Chondrocyte (in vitro differentiated cells): Measurements from ENCODE around the gene FBXO2. TPM values are rescaled to one million over a fixed set of nuclear protein-coding genes. Genes with fewer than 3 reads are reported as not detected.

Experiments used
- DNase-seq: peaks from one replicate; pipeline ENCODE4 v3.0.0; 2021; ENCODE audit warnings: mixed read lengths, low spot score
- H3K27ac Mint-ChIP-seq: one replicate; pipeline ENCODE4 v1.8.0; 2021; ENCODE audit warnings: mild to moderate bottlenecking, moderate library complexity, mixed read lengths; ENCODE audit not compliant: unreplicated experiment
- H3K27me3 Mint-ChIP-seq: 2 replicates; pipeline ENCODE4 v1.8.0; 2021; ENCODE audit warnings: low read depth, mixed read lengths
- H3K36me3 Mint-ChIP-seq: 2 replicates; pipeline ENCODE4 v1.8.0; 2021; ENCODE audit warnings: low read depth, mixed read lengths
- H3K4me1 Mint-ChIP-seq: 2 replicates; pipeline ENCODE4 v1.8.0; 2021; ENCODE audit warnings: low read depth, mild to moderate bottlenecking, mixed read lengths
- H3K4me3 Mint-ChIP-seq: one replicate; pipeline ENCODE4 v1.8.0; 2021; ENCODE audit warnings: mild to moderate bottlenecking, moderate library complexity, mixed read lengths; ENCODE audit not compliant: unreplicated experiment
- H3K9me3 Mint-ChIP-seq: 2 replicates; pipeline ENCODE4 v1.8.0; 2021; ENCODE audit warnings: low read depth, mixed read lengths
- total RNA-seq: library from RNA; stranded (reverse); gene quantifications from 3 replicates; pipeline ENCODE4 v1.2.1, GENCODE V29; 2021
- TF ChIP-seq, protein P1 (sequence below): fragments of 200-600 bp; sonication (generic); IDR thresholded peaks from 2 replicates; pipeline ENCODE4 v1.5.0; 2021; ENCODE audit warnings: antibody characterized with exemption, mild to moderate bottlenecking, moderate library complexity

FBXO2 gene
- total RNA-seq, 1 donor from 2014 or later, result 1.6 TPM

DNA sequence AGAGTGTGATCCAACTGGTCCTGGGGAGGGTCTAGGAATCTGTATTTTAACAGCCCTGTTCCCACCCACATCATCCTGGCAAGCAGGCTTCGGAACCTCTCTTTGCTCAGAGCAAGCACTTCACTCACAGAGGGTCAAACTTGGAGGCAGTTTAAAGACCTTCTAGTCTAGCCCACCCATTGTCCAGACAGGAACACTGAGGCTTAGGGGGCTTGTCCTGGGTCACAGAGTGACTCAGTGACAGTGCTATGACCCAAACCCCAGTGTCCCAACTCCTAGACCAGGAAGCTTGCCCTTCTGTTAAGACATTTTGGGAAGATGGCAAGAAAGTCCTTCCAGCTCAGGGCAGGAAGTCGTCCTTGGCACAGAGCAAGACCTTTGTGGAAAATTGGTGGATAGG lies 36.5 kb downstream of the FBXO2 start:
- no peaks in the 10 kb centered on the region for H3K9me3 Mint-ChIP-seq
- H3K4me1 Mint-ChIP-seq, result no peaks in the 10 kb centered on the region
- H3K36me3 Mint-ChIP-seq, result no peaks in the 10 kb centered on the region
- DNase-seq, result no peak
- peaks cover 61% of the 10 kb centered on the region for H3K27me3 Mint-ChIP-seq
- no peak overlapping the region for H3K27ac Mint-ChIP-seq
- TF ChIP-seq, protein P1, sequence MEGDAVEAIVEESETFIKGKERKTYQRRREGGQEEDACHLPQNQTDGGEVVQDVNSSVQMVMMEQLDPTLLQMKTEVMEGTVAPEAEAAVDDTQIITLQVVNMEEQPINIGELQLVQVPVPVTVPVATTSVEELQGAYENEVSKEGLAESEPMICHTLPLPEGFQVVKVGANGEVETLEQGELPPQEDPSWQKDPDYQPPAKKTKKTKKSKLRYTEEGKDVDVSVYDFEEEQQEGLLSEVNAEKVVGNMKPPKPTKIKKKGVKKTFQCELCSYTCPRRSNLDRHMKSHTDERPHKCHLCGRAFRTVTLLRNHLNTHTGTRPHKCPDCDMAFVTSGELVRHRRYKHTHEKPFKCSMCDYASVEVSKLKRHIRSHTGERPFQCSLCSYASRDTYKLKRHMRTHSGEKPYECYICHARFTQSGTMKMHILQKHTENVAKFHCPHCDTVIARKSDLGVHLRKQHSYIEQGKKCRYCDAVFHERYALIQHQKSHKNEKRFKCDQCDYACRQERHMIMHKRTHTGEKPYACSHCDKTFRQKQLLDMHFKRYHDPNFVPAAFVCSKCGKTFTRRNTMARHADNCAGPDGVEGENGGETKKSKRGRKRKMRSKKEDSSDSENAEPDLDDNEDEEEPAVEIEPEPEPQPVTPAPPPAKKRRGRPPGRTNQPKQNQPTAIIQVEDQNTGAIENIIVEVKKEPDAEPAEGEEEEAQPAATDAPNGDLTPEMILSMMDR, result no peak
- no peak overlapping the region for H3K4me3 Mint-ChIP-seq

DNA sequence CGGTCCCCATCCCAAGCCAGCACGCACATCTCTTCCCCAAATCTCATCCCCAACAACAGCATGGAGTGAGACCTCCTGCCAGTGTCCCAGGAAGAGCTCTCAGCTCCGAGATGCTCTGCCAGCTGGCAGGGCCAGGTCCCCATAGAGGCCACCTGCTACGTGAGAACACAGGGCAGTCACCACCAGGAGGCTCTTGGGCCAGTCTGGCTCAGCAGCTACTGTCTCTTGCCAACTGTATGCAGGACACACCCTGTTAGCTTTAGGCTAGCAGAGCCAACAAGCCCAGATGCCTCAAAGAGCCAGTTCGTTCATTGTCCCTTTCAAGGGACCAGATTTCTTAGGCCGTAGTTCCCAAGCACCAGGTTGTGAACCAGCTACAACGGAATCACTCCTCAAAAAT lies 36.9 kb downstream of the FBXO2 start:
- TF ChIP-seq, protein P1, result no peak
- Mint-ChIP-seq H3K27me3 (peaks cover 63% of the 10 kb centered on the region), H3K36me3 (no peaks in the 10 kb centered on the region), H3K4me1 (no peaks in the 10 kb centered on the region), H3K9me3 (no peaks in the 10 kb centered on the region), H3K4me3 (no peak overlapping the region), H3K27ac (no peak overlapping the region)
- no peak for DNase-seq

DNA sequence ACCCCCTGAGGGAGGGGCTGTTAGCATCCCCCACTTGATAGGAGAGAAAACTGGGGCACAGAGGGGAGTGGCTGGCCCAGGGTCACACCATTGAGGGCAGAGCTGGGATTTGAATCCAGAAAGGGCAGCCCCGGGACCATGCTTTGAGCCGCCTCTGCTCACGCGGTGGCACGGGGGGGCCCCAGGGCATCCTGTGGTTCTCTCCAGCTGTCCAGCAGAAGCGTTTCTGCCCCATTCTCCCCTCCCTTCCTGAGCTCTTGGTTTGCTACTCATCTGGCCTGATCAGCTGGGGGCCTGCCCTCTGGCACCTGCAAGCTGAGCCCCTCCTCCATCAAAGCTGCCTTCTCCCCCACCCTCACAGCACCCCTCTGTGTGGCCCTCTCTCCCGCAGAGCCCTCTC lies 37.5 kb downstream of the FBXO2 start:
- DNase-seq, result no peak
- Mint-ChIP-seq H3K36me3 (no peaks in the 10 kb centered on the region), H3K4me1 (no peaks in the 10 kb centered on the region), H3K27ac (no peak overlapping the region), H3K27me3 (peaks cover 61% of the 10 kb centered on the region), H3K9me3 (no peaks in the 10 kb centered on the region), H3K4me3 (no peak overlapping the region)
- TF ChIP-seq, protein P1, result no peak

DNA sequence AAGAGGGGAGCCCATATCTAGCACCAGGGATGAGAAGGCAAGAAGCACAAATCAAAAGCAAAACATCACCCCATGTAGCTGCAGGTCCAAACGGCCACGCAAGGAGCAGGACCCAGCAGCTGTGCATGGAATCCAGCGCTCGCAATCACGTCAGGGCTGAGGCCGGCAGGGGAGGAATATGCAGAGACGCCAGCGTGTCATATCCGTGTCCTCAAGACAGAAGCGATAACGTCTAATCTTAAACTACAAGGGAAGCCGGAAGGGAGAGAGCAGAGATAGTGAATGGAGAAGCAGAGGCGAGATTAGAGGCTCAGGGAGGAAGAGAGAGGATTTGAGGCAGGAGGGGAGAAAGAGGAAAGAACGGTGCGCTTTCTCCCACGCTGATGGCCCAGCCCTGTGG lies 39.1 kb downstream of the FBXO2 start:
- Mint-ChIP-seq H3K9me3 (no peaks in the 10 kb centered on the region), H3K4me1 (no peaks in the 10 kb centered on the region), H3K27ac (no peak overlapping the region), H3K27me3 (peaks cover 58% of the 10 kb centered on the region), H3K4me3 (no peak overlapping the region), H3K36me3 (no peaks in the 10 kb centered on the region)
- no peak for DNase-seq
- TF ChIP-seq, protein P1, result no peak

DNA sequence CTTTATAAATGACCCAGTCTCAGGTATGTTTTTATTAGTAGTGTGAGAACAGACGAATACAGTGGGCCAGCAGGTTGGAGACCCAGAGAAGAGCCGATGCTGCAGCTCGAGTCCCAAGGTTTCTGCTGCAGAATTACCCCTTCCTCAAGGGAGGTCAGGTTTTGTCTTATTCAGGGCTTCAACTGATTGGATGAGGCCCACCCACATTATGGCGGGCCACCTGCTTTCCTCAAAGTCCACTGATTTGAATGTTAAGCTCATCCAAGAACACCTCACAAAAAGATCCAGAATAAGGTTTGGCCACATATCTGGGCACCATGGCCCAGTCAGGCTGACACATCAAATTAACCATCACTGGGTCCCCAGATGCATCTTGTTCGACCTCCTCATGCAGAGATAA lies 40.9 kb downstream of the FBXO2 start:
- TF ChIP-seq, protein P1, result no peak
- Mint-ChIP-seq H3K27me3 (peaks cover 53% of the 10 kb centered on the region), H3K36me3 (no peaks in the 10 kb centered on the region), H3K4me1 (no peaks in the 10 kb centered on the region), H3K27ac (no peak overlapping the region), H3K4me3 (no peak overlapping the region), H3K9me3 (no peaks in the 10 kb centered on the region)
- DNase-seq, result no peak
